ENCODE measurements around the gene HES2. TPM values are rescaled to one million over a fixed set of nuclear protein-coding genes. Genes with fewer than 3 reads are reported as not detected.

The HES2 gene
- total and polyA plus RNA-seq, 2 experiments from 2014 or later, result not detected

DNA sequence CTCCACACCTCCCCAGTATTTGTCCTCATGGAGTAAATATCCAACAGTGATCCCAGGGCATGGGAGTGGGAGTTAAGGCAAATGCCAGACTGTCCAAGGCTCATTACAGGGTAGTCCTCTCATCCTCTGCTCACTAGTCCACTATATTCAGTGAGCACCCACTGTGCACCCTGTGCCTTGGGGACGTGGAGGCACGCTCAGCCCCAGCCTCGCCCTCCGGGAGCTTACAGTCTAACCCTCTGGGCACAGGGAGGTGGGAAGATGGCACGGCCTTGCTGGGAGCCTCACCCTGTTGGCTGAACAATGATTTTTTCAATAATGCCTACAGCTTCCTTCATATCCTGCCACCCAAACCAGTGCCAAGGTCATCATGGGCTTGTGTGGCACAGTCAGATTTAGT is 2.8 kb downstream of the HES2 start:
- Histone ChIP-seq H3K27ac (no peak overlapping the region), H3K9me3 (ENCODE audit: low read depth) (no peaks in the 10 kb centered on the region)

DNA sequence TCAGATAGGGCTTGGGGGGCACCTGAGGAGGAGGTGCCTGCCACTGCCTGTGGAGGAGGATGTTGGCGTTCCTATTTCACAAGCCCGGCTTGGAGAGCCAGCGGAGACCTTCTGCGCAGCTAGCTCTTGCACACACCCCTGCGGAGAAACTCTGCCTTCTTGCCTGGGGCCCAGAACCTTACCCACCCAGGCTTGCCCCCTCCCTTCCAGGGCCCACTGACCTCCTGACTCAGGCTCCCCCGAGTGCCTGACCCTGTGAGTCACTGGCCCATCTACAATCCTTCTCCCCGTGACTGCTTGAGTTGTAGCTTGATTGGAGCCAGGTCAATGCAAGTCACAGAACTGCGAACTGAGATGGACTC is 3.4 kb downstream of the HES2 start:
- DNase-seq (ENCODE audit: low read depth in 1 of 2, low spot score in 1 of 2), result no peak

More for the DNA sequence above, 2.8 kb downstream of the HES2 start:
- Histone ChIP-seq H3K36me3 (no peaks in the 10 kb centered on the region), H3K27me3 (peaks cover 96% of the 10 kb centered on the region), H3K4me1 (ENCODE audit: low read depth) (peaks cover 2% of the 10 kb centered on the region), H3K4me3 (no peak overlapping the region)
- no peak for DNase-seq (ENCODE audit: low read depth in 1 of 2, low spot score in 1 of 2)
- TF ChIP-seq, protein P1, sequence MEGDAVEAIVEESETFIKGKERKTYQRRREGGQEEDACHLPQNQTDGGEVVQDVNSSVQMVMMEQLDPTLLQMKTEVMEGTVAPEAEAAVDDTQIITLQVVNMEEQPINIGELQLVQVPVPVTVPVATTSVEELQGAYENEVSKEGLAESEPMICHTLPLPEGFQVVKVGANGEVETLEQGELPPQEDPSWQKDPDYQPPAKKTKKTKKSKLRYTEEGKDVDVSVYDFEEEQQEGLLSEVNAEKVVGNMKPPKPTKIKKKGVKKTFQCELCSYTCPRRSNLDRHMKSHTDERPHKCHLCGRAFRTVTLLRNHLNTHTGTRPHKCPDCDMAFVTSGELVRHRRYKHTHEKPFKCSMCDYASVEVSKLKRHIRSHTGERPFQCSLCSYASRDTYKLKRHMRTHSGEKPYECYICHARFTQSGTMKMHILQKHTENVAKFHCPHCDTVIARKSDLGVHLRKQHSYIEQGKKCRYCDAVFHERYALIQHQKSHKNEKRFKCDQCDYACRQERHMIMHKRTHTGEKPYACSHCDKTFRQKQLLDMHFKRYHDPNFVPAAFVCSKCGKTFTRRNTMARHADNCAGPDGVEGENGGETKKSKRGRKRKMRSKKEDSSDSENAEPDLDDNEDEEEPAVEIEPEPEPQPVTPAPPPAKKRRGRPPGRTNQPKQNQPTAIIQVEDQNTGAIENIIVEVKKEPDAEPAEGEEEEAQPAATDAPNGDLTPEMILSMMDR (IDR thresholded peaks at IDR 0.05; ENCODE audit: low read depth, low read length), result no peak

DNA sequence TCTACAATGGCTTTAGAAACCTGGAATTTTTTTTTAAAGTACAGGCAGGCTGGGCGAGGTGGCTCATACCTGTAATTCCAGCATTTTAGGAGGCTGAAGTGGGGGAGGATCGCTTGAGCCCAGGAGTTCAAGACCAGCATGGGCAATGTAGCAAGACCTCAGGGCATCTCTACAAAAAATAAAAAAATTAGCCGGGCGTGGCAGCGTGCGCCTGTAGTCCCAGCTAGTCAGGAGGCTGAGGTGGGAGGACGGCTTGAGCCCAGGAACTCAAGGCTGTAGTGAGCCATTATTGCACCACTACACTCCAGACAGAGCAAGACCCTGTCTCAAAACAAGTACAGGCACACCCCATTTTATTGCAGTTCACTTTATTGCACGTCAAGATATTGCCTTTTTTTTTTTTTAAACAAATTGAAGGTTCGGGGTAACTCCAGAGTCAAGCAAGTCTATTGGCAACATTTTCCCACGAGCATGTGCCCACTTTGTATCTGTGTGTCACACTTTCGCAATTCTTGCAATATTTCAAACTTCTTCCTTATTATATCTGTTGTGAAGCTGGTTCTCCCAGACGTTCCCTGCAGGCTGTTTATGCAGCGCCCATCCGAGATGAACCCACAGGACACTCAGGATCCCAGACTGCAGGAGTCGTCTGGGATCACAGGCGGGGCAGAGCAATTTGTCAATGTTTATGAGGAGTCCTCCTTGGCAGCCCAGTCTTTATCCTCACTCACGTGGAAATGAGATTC is 4.7 kb downstream of the HES2 start:
- Histone ChIP-seq H3K4me3 (no peak overlapping the region), H3K9me3 (ENCODE audit: low read depth) (no peaks in the 10 kb centered on the region), H3K27me3 (peaks cover 95% of the 10 kb centered on the region), H3K36me3 (no peaks in the 10 kb centered on the region), H3K4me1 (ENCODE audit: low read depth) (peaks cover 2% of the 10 kb centered on the region), H3K27ac (no peak overlapping the region)
- TF ChIP-seq, protein P1 (IDR thresholded peaks at IDR 0.05; ENCODE audit: low read depth, low read length), result no peak
- DNase-seq (ENCODE audit: low read depth in 1 of 2, low spot score in 1 of 2), result no peak

More for the DNA sequence above, 3.4 kb downstream of the HES2 start:
- H3K27ac ChIP-seq, result no peak overlapping the region
- H3K27me3 ChIP-seq, result peaks cover 96% of the 10 kb centered on the region
- H3K4me3 ChIP-seq, result no peak overlapping the region
- TF ChIP-seq, protein P1 (IDR thresholded peaks at IDR 0.05; ENCODE audit: low read depth, low read length), result no peak
- no peaks in the 10 kb centered on the region for H3K36me3 ChIP-seq
- no peaks in the 10 kb centered on the region for H3K9me3 ChIP-seq (ENCODE audit: low read depth)
- H3K4me1 ChIP-seq (ENCODE audit: low read depth), result peaks cover 2% of the 10 kb centered on the region

DNA sequence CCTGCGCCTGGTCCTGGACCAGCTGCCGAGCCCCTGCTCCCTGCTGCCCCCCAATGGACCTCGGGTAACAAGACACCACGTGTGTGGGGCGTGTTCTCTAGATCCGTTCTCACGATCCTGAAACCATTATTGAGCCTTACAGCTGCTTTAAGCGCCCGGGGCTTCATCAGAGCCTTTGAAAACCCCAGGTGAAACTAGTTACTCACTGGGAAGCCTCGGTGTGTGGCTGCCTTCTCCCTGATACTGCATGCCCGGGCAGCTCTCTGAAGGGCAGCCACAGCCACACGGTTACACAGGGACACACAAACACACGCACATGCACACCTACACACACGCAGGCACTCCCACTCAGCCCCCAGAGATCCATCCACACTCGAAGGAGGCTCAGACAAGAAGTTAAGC is 5.3 kb downstream of the HES2 start:
- Histone ChIP-seq H3K9me3 (ENCODE audit: low read depth) (no peaks in the 10 kb centered on the region), H3K36me3 (no peaks in the 10 kb centered on the region), H3K27ac (no peak overlapping the region), H3K27me3 (peaks cover 89% of the 10 kb centered on the region), H3K4me1 (ENCODE audit: low read depth) (no peaks in the 10 kb centered on the region), H3K4me3 (no peak overlapping the region)
- TF ChIP-seq, protein P1 (IDR thresholded peaks at IDR 0.05; ENCODE audit: low read depth, low read length), result peak; percentile 77
- peak; percentile 45 to 54 for DNase-seq (ENCODE audit: low read depth in 1 of 2, low spot score in 1 of 2)

DNA sequence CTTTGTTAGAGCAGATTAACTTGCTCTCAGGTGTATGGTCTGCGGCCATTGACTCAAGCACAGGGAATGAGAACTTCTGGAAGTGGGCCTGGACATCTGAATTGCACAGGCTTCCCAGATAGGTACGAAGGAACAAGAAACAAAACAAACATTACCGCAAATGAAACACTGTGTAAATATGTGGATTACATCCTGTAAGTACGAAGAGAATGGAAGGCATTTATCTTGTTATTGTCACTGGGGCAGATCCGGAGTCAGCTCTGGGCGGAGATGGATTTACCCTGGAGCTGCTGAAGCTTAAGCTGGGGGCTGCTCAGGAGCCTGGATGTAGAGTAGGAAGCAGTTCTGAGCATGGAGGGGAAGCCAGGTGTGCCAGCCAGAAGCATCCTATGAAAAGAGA is 6.8 kb downstream of the HES2 start:
- Histone ChIP-seq H3K36me3 (no peaks in the 10 kb centered on the region), H3K9me3 (ENCODE audit: low read depth) (no peaks in the 10 kb centered on the region), H3K27me3 (peaks cover 83% of the 10 kb centered on the region), H3K4me1 (ENCODE audit: low read depth) (no peaks in the 10 kb centered on the region), H3K4me3 (no peak overlapping the region), H3K27ac (no peak overlapping the region)
- no peak for DNase-seq (ENCODE audit: low read depth in 1 of 2, low spot score in 1 of 2)
- TF ChIP-seq, protein P1 (IDR thresholded peaks at IDR 0.05; ENCODE audit: low read depth, low read length), result no peak
